Mucosa of descending colon (tissue), 3 donors: ENCODE results near the gene DLEC1. TPM values are rescaled to one million over a fixed set of nuclear protein-coding genes. Genes with fewer than 3 reads are reported as not detected.

Source experiments
- ATAC-seq: fragments of 200-7000 bp; cut with Tn5 transposase; one replicate; pipeline ENCODE4 v1.9.1; 2020; ENCODE audit warnings: mild to moderate bottlenecking, moderate library complexity
- DNase-seq, 3 donors: peaks; one replicate each; pipeline ENCODE4 v3.0.0-alpha.2; 2020
- H3K36me3 ChIP-seq: fragments of 200-600 bp; one replicate; pipeline ENCODE4 v1.8.0; 2021; ENCODE audit warnings: low read depth, mild to moderate bottlenecking
- H3K4me1 ChIP-seq: fragments of 200-600 bp; one replicate; pipeline ENCODE4 v1.8.0; 2021; ENCODE audit warnings: low read depth, mild to moderate bottlenecking
- H3K4me3 ChIP-seq: fragments of 200-600 bp; one replicate; pipeline ENCODE4 v1.8.0; 2021; ENCODE audit warnings: mild to moderate bottlenecking
- H3K9me3 ChIP-seq: fragments of 200-600 bp; one replicate; pipeline ENCODE4 v1.8.0; 2021; ENCODE audit warnings: mild to moderate bottlenecking
- intact Hi-C, 2 donors: fragments of 100-400 bp; cut with DNase I in 1 of 2; cut with micrococcal nuclease in 1 of 2; formaldehyde crosslinking; loops; one replicate each; pipeline versions ENCODE4 v1.11.0 to v1.11.1; 2022; cut with DNase I, micrococcal nuclease
- total RNA-seq, 3 donors: library from RNA; stranded (reverse); fragmentation: NEBNext Ultra II Directional in 2 of 3; extraction: Animal tissue kit (Norgen Biotek cat#: 25700) in 2 of 3; gene quantifications; one replicate each; pipeline versions ENCODE4 v1.2.1 to v1.2.4, GENCODE V29; 2021 to 2023
- TF ChIP-seq, protein P1 (sequence below): fragments of 200-600 bp; IDR thresholded peaks from one replicate; pipeline ENCODE4 v1.8.0; 2022; ENCODE audit warnings: antibody characterized with exemption, mild to moderate bottlenecking
- donor health status: DM: no; HTN: no; CAD: no; lungs with moderate emphysema.
- donor health status: DM: no; HTN: no; CAD: no.
- donor health status: DM: no; HTN: yes; CAD: no.

The DLEC1 gene
- total RNA-seq, 3 donors from 2014 or later, result 0.73 to 1.7 (median 1.5) TPM

DNA sequence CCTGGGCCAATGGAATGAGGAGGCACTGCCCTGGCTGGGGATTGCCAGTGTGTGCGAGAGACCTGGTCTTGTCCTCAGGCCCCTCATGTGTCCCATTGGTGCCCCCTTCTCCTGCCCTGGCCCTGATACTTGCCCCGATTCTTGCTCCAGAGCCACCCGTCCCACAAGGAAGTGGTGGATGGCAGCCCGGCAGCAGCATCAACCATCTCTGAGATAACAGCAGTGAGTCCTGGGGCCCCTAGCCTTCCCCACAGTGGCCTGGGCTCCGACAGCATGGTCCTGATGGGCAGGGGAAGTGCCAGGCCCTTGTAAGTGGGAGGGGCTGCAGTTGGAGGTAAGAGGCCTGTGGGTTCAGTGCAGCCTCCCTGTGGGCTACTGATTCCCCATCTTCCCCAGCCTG lies 33.0 kb upstream of the DLEC1 start:
- H3K9me3 ChIP-seq, result no peaks in the 10 kb centered on the region
- TF ChIP-seq, protein P1, sequence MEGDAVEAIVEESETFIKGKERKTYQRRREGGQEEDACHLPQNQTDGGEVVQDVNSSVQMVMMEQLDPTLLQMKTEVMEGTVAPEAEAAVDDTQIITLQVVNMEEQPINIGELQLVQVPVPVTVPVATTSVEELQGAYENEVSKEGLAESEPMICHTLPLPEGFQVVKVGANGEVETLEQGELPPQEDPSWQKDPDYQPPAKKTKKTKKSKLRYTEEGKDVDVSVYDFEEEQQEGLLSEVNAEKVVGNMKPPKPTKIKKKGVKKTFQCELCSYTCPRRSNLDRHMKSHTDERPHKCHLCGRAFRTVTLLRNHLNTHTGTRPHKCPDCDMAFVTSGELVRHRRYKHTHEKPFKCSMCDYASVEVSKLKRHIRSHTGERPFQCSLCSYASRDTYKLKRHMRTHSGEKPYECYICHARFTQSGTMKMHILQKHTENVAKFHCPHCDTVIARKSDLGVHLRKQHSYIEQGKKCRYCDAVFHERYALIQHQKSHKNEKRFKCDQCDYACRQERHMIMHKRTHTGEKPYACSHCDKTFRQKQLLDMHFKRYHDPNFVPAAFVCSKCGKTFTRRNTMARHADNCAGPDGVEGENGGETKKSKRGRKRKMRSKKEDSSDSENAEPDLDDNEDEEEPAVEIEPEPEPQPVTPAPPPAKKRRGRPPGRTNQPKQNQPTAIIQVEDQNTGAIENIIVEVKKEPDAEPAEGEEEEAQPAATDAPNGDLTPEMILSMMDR, result no peak
- intact Hi-C loops, result no loop called here
- ATAC-seq (no peak), DNase-seq (no peak)
- H3K36me3 ChIP-seq, result no peaks in the 10 kb centered on the region
- peaks cover 30% of the 10 kb centered on the region for H3K4me1 ChIP-seq
- H3K4me3 ChIP-seq, result no peak overlapping the region

GRCh38 chr3:38006445-38006995 lies 32.5 kb upstream of the DLEC1 start:
- no peak for ATAC-seq
- TF ChIP-seq, protein P1, result no peak
- no peaks in the 10 kb centered on the region for H3K36me3 ChIP-seq
- no peak overlapping the region for H3K4me3 ChIP-seq
- DNase-seq, result peak in 2 of 3 donors; percentile 43 to 57
- peaks cover 30% of the 10 kb centered on the region for H3K4me1 ChIP-seq
- intact Hi-C loops, result no loop called here
- H3K9me3 ChIP-seq, result no peaks in the 10 kb centered on the region

DNA sequence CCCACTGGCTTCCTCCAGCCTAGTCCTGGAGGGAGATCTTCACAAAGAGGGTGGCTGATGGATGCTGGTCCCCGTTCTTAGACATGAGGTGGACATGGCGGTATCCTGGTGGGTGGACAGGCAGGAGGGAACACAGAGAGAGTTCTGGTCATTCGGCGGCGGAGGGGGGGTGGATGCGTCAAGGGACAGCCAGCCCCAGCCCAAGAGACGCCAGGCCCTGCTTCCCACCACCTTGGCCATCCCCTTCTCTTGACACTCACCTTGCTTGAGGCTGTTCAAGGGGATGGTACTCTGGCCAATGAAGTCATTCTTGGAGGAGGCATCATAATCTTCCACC lies 31.3 kb upstream of the DLEC1 start:
- no peaks in the 10 kb centered on the region for H3K36me3 ChIP-seq
- peak in 2 of 3 donors; percentile 41 to 46 for DNase-seq
- TF ChIP-seq, protein P1, result no peak

GRCh38 chr3:38008191-38008701 lies 30.8 kb upstream of the DLEC1 start:
- ATAC-seq, result no peak
- intact Hi-C loops, result no loop called here
- H3K4me1 ChIP-seq, result peaks cover 28% of the 10 kb centered on the region
- peak in 2 of 3 donors; percentile 36 to 45 for DNase-seq
- no peaks in the 10 kb centered on the region for H3K36me3 ChIP-seq
- no peak overlapping the region for H3K4me3 ChIP-seq
- TF ChIP-seq, protein P1, result no peak
- H3K9me3 ChIP-seq, result no peaks in the 10 kb centered on the region

More for the DNA sequence above, 31.3 kb upstream of the DLEC1 start:
- no peaks in the 10 kb centered on the region for H3K9me3 ChIP-seq
- peaks cover 27% of the 10 kb centered on the region for H3K4me1 ChIP-seq
- intact Hi-C loops, result no loop called here
- no peak overlapping the region for H3K4me3 ChIP-seq
- no peak for ATAC-seq

DNA sequence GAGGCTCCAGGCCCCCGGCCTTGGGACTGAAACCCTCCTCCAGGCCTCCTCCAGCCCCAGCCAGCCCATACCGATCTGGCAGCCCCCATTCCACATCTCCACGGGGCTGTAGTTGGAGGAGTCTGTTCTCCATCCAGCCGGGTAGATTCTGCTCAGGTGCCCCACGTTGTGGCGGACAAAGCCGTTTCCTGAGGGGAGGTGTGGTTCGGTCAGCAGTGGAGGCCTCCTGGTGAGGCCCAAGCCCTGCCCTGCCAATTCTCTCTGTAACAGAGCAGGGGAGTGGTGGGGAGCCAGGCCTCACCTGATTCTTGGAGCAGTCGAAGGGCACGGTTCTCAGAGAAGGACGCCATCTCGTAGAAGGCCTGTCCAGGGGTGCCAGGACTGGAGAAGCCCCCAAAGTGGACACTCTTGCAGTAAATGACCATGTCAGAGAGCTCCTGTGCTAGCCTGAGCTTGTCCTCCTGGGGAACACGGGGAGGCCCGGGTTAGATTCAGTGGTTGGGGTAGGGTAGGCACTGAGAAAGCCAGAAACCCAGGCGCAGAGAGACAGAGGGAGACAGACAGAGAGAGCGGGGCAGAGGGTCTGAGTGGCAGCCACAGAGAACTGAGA lies 29.9 kb upstream of the DLEC1 start:
- peaks cover 28% of the 10 kb centered on the region for H3K4me1 ChIP-seq
- ATAC-seq, result no peak
- H3K9me3 ChIP-seq, result no peaks in the 10 kb centered on the region
- H3K36me3 ChIP-seq, result no peaks in the 10 kb centered on the region
- H3K4me3 ChIP-seq, result no peak overlapping the region
- peak in 2 of 3 donors; percentile 30 to 36 for DNase-seq
- TF ChIP-seq, protein P1, result no peak
- intact Hi-C loops, result no loop called here
